Activated CD8-positive, alpha-beta memory T cell treated with anti-CD3 and anti-CD28 coated beads for 36 hours (primary cell): Measurements from ENCODE around the gene DCAF7. TPM values are rescaled to one million over a fixed set of nuclear protein-coding genes. Genes with fewer than 3 reads are reported as not detected.

ENCODE experiments used
- CTCF ChIA-PET: fragments of 350-600 bp; sonication (Branson Sonifier 250); formaldehyde crosslinking; loops from one replicate; lab custom pipeline; 2021; ENCODE audit warnings: antibody characterized with exemption; lab: Charles Lee
- POLR2A ChIA-PET: fragments of 350-600 bp; sonication (Branson Sonifier 250); formaldehyde crosslinking; loops from one replicate; lab custom pipeline; 2021; ENCODE audit warnings: antibody characterized with exemption; lab: Charles Lee
- total RNA-seq, 2 experiments: library from RNA; stranded (reverse); gene quantifications; one replicate each; pipeline ENCODE4 v1.2.3, GENCODE V29; 2021

Gene DCAF7
- 100 to 1,000 TPM; 100 to 103 TPM for total RNA-seq

- ChIA-PET CTCF (interaction anchor here (0.7 to 2.5 kb wide), 9 partner anchors 12 to 654 kb away, joined by 3 to 8 read pairs (median 4); partner anchors contain the start of gene TACO1), POLR2A (interaction anchor here (0.7 to 1.7 kb wide), 4 partner anchors 52 to 151 kb away, joined by 4 to 6 read pairs (median 5); no protein-coding TSS in a partner anchor)
These were observed at the start of gene DCAF7 for GRCh38 chr17:63549946-63550816. TSS of gene DCAF7 (plus strand) at chr17:63550477. CDS start at chr17:63550678, 201 bp downstream.

- POLR2A ChIA-PET = no interaction called here
- CTCF ChIA-PET = interaction anchor here (0.6 kb wide), 1 partner anchor 7 kb away, joined by 3 read pairs; no protein-coding TSS in a partner anchor
These were observed 49.5 kb upstream of the DCAF7 start for GRCh38 chr17:63500543-63501390.

GRCh38 chr17:63503341-63503705, 47.0 kb upstream of the DCAF7 start:
- POLR2A ChIA-PET = no interaction called here
- CTCF ChIA-PET = interaction anchor here (1.2 kb wide), 1 partner anchor 24 kb away, joined by 3 read pairs; no protein-coding TSS in a partner anchor

GRCh38 chr17:63504261-63504660, 46.0 kb upstream of the DCAF7 start:
- ChIA-PET CTCF (interaction anchor here (1.0 to 1.2 kb wide), 2 partner anchors 25 to 61 kb away, joined by 3 read pairs; no protein-coding TSS in a partner anchor), POLR2A (no interaction called here)

GRCh38 chr17:63505341-63505740, 44.9 kb upstream of the DCAF7 start:
- CTCF ChIA-PET = interaction anchor here (1.0 kb wide), 1 partner anchor 60 kb away, joined by 3 read pairs; no protein-coding TSS in a partner anchor

GRCh38 chr17:63506627-63507026, 43.6 kb upstream of the DCAF7 start:
- ChIA-PET POLR2A (no interaction called here), CTCF (no interaction called here)

More at GRCh38 chr17:63505341-63505740, 44.9 kb upstream of the DCAF7 start:
- POLR2A ChIA-PET = no interaction called here

- CTCF ChIA-PET = no interaction called here
- POLR2A ChIA-PET = no interaction called here
These were observed 38.9 kb upstream of the DCAF7 start for GRCh38 chr17:63511331-63511730.

GRCh38 chr17:63512388-63512787, 37.9 kb upstream of the DCAF7 start:
- ChIA-PET CTCF (no interaction called here), POLR2A (no interaction called here)

- ChIA-PET POLR2A (no interaction called here), CTCF (interaction anchor here (1.5 to 2.7 kb wide), 2 partner anchors 25 to 35 kb away, joined by 4 to 7 read pairs; no protein-coding TSS in a partner anchor)
These were observed 37.2 kb upstream of the DCAF7 start for GRCh38 chr17:63512896-63513644.

- POLR2A ChIA-PET = no interaction called here
These were observed 35.8 kb upstream of the DCAF7 start for GRCh38 chr17:63514477-63514876.

GRCh38 chr17:63514974-63515373, 35.3 kb upstream of the DCAF7 start:
- POLR2A ChIA-PET = no interaction called here

More at GRCh38 chr17:63514477-63514876, 35.8 kb upstream of the DCAF7 start:
- CTCF ChIA-PET = interaction anchor here (1.3 to 2.7 kb wide), 3 partner anchors 27 to 99 kb away, joined by 3 to 7 read pairs (median 4); no protein-coding TSS in a partner anchor

GRCh38 chr17:63515426-63515825, 34.9 kb upstream of the DCAF7 start:
- POLR2A ChIA-PET = no interaction called here
- CTCF ChIA-PET = interaction anchor here (1.3 to 2.7 kb wide), 2 partner anchors 37 to 98 kb away, joined by 3 to 7 read pairs; no protein-coding TSS in a partner anchor

More at GRCh38 chr17:63514974-63515373, 35.3 kb upstream of the DCAF7 start:
- CTCF ChIA-PET = interaction anchor here (1.3 to 2.7 kb wide), 3 partner anchors 27 to 98 kb away, joined by 3 to 7 read pairs (median 4); no protein-coding TSS in a partner anchor

- CTCF ChIA-PET = no interaction called here
- POLR2A ChIA-PET = no interaction called here
These were observed 33.1 kb upstream of the DCAF7 start for GRCh38 chr17:63516910-63517824.

GRCh38 chr17:63517825-63518534, 32.3 kb upstream of the DCAF7 start:
- POLR2A ChIA-PET = no interaction called here
- CTCF ChIA-PET = no interaction called here

GRCh38 chr17:63519116-63519881, 31.0 kb upstream of the DCAF7 start:
- CTCF ChIA-PET = no interaction called here
- POLR2A ChIA-PET = interaction anchor here (0.8 kb wide), 1 partner anchor 27 kb away, joined by 3 read pairs; no protein-coding TSS in a partner anchor
